SU-DHL-6 (cell line): ENCODE results near the gene TADA3.
"Not testable (repeated sequence)": the region's sequence is repeated elsewhere in the genome, so short reads cannot be mapped to it uniquely, and the experiment has no call there.

Source experiments
- H2AFZ ChIP-seq: fragments of 200-600 bp; sonication (generic); 2 replicates; pipeline ENCODE4 v1.6.1; 2014; ENCODE audit warnings: low read depth, mild to moderate bottlenecking, moderate library complexity, mixed read lengths, antibody characterized with exemption, low read length; ENCODE audit not compliant: severe bottlenecking
- H3F3A ChIP-seq: fragments of 200-600 bp; shearing (Covaris generic); 2 replicates; pipeline ENCODE4 v1.6.0; 2016; ENCODE audit warnings: antibody characterized with exemption, mild to moderate bottlenecking; ENCODE audit not compliant: insufficient read depth
- H3K27ac ChIP-seq: fragments of 200-600 bp; sonication (generic); 2 replicates; pipeline ENCODE4 v1.5.1; 2016; ENCODE audit warnings: low read depth, mild to moderate bottlenecking, low read length, moderate library complexity, mixed read lengths
- H3K27me3 ChIP-seq: fragments of 200-600 bp; sonication (generic), shearing (Covaris generic); 2 replicates; pipeline ENCODE4 v1.6.0; 2014; ENCODE audit warnings: mild to moderate bottlenecking, low read length
- H3K36me3 ChIP-seq: fragments of 200-600 bp; sonication (generic); 2 replicates; pipeline ENCODE4 v1.6.1; 2014; ENCODE audit warnings: mild to moderate bottlenecking, low read length, mixed read lengths
- H3K4me2 ChIP-seq: fragments of 300-600, 200-600 bp; shearing (Covaris generic), sonication (generic); 2 replicates; pipeline ENCODE4 v1.6.0; 2014; ENCODE audit warnings: low read length, low read depth, mild to moderate bottlenecking; ENCODE audit not compliant: poor library complexity, severe bottlenecking
- H3K4me3 ChIP-seq: fragments of 200-600 bp; sonication (generic); 2 replicates; pipeline ENCODE4 v1.5.1; 2014; ENCODE audit warnings: antibody characterized with exemption, low read length, mild to moderate bottlenecking, mixed read lengths; ENCODE audit not compliant: insufficient read depth, poor library complexity, severe bottlenecking
- H3K79me2 ChIP-seq: fragments of 200-600 bp; sonication (generic); 2 replicates; pipeline ENCODE4 v1.6.1; 2014; ENCODE audit warnings: mild to moderate bottlenecking, low read length, moderate library complexity; ENCODE audit not compliant: insufficient read depth
- H3K9ac ChIP-seq: fragments of 200-600 bp; sonication (generic); 2 replicates; pipeline ENCODE4 v1.7.0; 2014; ENCODE audit warnings: mild to moderate bottlenecking, low read length
- H3K9me2 ChIP-seq: fragments of 200-600 bp; sonication (generic); replicated peaks from 2 replicates; pipeline ENCODE4 v1.6.1; 2014; ENCODE audit warnings: low read length; ENCODE audit not compliant: insufficient read depth
- H3K9me3 ChIP-seq: fragments of 200-600 bp; sonication (generic); 2 replicates; pipeline ENCODE4 v1.6.1; 2014; ENCODE audit warnings: low read length, mixed read lengths; ENCODE audit not compliant: insufficient read depth
- H4K20me1 ChIP-seq: fragments of 200-600 bp; sonication (generic); 2 replicates; pipeline ENCODE4 v1.6.1; 2014; ENCODE audit warnings: low read depth, mild to moderate bottlenecking, antibody characterized with exemption, low read length, moderate library complexity, mixed read lengths
- CTCF ChIP-seq: fragments of 200-600 bp; sonication (generic); IDR thresholded peaks from one replicate; pipeline ENCODE4 v1.5.1; 2017; ENCODE audit warnings: antibody characterized with exemption, mild to moderate bottlenecking, low read length, moderate library complexity; ENCODE audit not compliant: insufficient read depth, poor library complexity, severe bottlenecking
- EZH2phosphoT487 ChIP-seq: fragments of 200-600 bp; sonication (generic), shearing (Covaris generic); conservative IDR thresholded peaks from 2 replicates; pipeline ENCODE4 v1.6.1; 2018; ENCODE audit warnings: mild to moderate bottlenecking, antibody characterized with exemption, low read length, moderate library complexity, mixed read lengths

Gene TADA3

GRCh38 chr3:9776896-9777693, 15.2 kb downstream of the TADA3 start:
- no peak for TF ChIP-seq CTCF
- no peak for TF ChIP-seq EZH2phosphoT487
- Histone ChIP-seq H3K9me3 (no peaks in the 10 kb centered on the region), H3K36me3 (peaks cover 4% of the 10 kb centered on the region; the same call in 1 of the 2 replicates)

GRCh38 chr3:9771007-9771406, 21.3 kb downstream of the TADA3 start:
- not testable (repeated sequence) for H3K4me2 ChIP-seq, H3K36me3 ChIP-seq, H4K20me1 ChIP-seq, H3F3A ChIP-seq, H3K9me3 ChIP-seq, H3K27me3 ChIP-seq, H3K4me3 ChIP-seq, H3K9ac ChIP-seq, H3K27ac ChIP-seq, H3K79me2 ChIP-seq, H2AFZ ChIP-seq, H3K9me2 ChIP-seq

More at GRCh38 chr3:9776896-9777693, 15.2 kb downstream of the TADA3 start:
- Histone ChIP-seq H3K4me2 (no peak overlapping the region), H3K9me2 (no peaks in the 10 kb centered on the region), H3K4me3 (no peak overlapping the region), H3K27me3 (no peaks in the 10 kb centered on the region), H3F3A (peaks cover 25% of the 10 kb centered on the region), H2AFZ (no peak overlapping the region), H3K27ac (no peak overlapping the region), H4K20me1 (no peaks in the 10 kb centered on the region), H3K9ac (no peak overlapping the region), H3K79me2 (no peaks in the 10 kb centered on the region)

- H3K79me2 ChIP-seq: no peaks in the 10 kb centered on the region
- no peak overlapping the region for H3K4me3 ChIP-seq
- H3K4me2 ChIP-seq: no peak overlapping the region
- TF ChIP-seq EZH2phosphoT487 (no peak), CTCF (no peak)
- no peak overlapping the region for H3K9ac ChIP-seq
- H3K9me3 ChIP-seq: no peaks in the 10 kb centered on the region
- no peaks in the 10 kb centered on the region for H4K20me1 ChIP-seq
- H3K27ac ChIP-seq: no peak overlapping the region
- 0 out of 2 replicates have a peak, but pooled peaks cover 4% of the 10 kb centered on the region for H3F3A ChIP-seq
- H3K36me3 ChIP-seq: no peaks in the 10 kb centered on the region
- no peaks in the 10 kb centered on the region for H3K9me2 ChIP-seq
- no peaks in the 10 kb centered on the region for H3K27me3 ChIP-seq
- no peak overlapping the region for H2AFZ ChIP-seq
These were observed 21.9 kb downstream of the TADA3 start for GRCh38 chr3:9770276-9770812.
